ENCODE measurements around the gene RELB. TPM values are rescaled to one million over a fixed set of nuclear protein-coding genes. Genes with fewer than 3 reads are reported as not detected.
A peak's percentile ranks its signal among the peaks of the same experiment; 100 is the strongest.

Gene RELB
- total and polyA plus RNA-seq, 9 of the 15 experiments (the other 6 are each of a cell fraction or from before 2014, with no cell fraction given), result 0.15 to 1.1 (median 0.28) TPM; not detected in 2

DNA sequence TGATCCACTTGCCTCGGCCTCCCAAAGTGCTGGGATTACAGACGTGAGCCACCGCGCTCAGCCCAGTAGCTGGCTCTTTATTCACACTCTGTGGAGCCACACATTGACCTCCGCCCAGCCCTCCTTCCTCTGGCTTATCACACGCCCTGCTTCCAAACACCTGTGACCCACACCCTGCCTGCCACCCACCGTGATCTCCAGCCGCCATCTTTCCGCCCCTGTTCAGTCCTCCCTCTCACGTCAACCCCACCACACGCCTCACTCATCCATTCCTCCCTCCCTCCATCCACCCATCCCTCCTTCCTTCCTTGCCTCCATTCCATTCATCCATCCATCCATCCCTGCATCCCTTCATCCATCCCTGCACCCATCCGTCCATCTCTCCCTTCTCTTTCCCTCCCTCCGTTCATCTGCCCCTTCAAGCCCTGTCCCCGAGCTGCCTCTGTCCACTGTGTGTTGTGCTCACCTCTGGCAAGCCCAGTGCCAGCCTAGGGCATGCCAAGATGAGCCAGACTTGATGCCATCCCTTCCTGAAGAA, 57.4 kb downstream of the RELB start (continued):
- TF ChIP-seq AFF1 (IDR thresholded peaks at IDR 0.05; ENCODE audit: low read depth in 1 of 2, partially characterized antibody in 2 of 2) (no peak), POLR2A (conservative IDR thresholded peaks at IDR 0.05) (0 out of 2 replicates have a peak, but pooled peaks have one; percentile 43), MEF2D (tag; conservative IDR thresholded peaks at IDR 0.05; ENCODE audit: low read depth) (no peak), ZBTB26 (CRISPR knock-in tag; IDR thresholded peaks at IDR 0.05) (peak; percentile 81), GATAD2B (IDR thresholded peaks at IDR 0.05; ENCODE audit: borderline replicate concordance) (no peak), E2F5 (CRISPR knock-in tag; IDR thresholded peaks at IDR 0.05) (no peak), TEAD1 (CRISPR knock-in tag; IDR thresholded peaks at IDR 0.05) (no peak), KLF10 (CRISPR knock-in tag; IDR thresholded peaks at IDR 0.05) (no peak), SUPT5H (IDR thresholded peaks at IDR 0.05) (peak; percentile 56), ZNF124 (CRISPR knock-in tag; IDR thresholded peaks at IDR 0.05) (no peak), BMI1 (IDR thresholded peaks at IDR 0.05; ENCODE audit: low read length) (no peak), HBP1 (CRISPR knock-in tag; IDR thresholded peaks at IDR 0.05) (peak; percentile 40; the same call in 1 of the 2 replicates), HDAC8 (tag; IDR thresholded peaks at IDR 0.05) (no peak), POU5F1 (IDR thresholded peaks at IDR 0.05; ENCODE audit: borderline replicate concordance, low read depth, low read length, partially characterized antibody) (no peak), ZNF75A (CRISPR knock-in tag; IDR thresholded peaks at IDR 0.05) (no peak), CREM (IDR thresholded peaks at IDR 0.05; ENCODE audit: low read depth) (no peak), ZNF133 (CRISPR knock-in tag; IDR thresholded peaks at IDR 0.05) (no peak)
- TF ChIP-seq, protein P1, sequence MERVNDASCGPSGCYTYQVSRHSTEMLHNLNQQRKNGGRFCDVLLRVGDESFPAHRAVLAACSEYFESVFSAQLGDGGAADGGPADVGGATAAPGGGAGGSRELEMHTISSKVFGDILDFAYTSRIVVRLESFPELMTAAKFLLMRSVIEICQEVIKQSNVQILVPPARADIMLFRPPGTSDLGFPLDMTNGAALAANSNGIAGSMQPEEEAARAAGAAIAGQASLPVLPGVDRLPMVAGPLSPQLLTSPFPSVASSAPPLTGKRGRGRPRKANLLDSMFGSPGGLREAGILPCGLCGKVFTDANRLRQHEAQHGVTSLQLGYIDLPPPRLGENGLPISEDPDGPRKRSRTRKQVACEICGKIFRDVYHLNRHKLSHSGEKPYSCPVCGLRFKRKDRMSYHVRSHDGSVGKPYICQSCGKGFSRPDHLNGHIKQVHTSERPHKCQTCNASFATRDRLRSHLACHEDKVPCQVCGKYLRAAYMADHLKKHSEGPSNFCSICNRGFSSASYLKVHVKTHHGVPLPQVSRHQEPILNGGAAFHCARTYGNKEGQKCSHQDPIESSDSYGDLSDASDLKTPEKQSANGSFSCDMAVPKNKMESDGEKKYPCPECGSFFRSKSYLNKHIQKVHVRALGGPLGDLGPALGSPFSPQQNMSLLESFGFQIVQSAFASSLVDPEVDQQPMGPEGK (CRISPR knock-in tag; IDR thresholded peaks at IDR 0.05; ENCODE audit: borderline replicate concordance), result no peak

All from K562 (cell line).